HEK293 (cell line): ENCODE data around the gene KLHDC7B.

Source experiments
- ZEB2 ChIP-seq: fragments of 450-650 bp; formaldehyde crosslinking; IDR thresholded peaks from 2 replicates; pipeline ENCODE4 v1.5.1; 2016; ENCODE audit warnings: missing biosample characterization, missing genetic modification characterization
- ZNF416 ChIP-seq: fragments of 450-650 bp; formaldehyde crosslinking; IDR thresholded peaks from 2 replicates; pipeline ENCODE4 v1.5.1; 2016; ENCODE audit warnings: missing biosample characterization, missing genetic modification characterization
- TF ChIP-seq, protein P1 (sequence below): fragments of 450-650 bp; formaldehyde crosslinking; IDR thresholded peaks from 2 replicates; pipeline ENCODE4 v1.5.1; 2016; ENCODE audit warnings: missing biosample characterization, missing genetic modification characterization

DNA sequence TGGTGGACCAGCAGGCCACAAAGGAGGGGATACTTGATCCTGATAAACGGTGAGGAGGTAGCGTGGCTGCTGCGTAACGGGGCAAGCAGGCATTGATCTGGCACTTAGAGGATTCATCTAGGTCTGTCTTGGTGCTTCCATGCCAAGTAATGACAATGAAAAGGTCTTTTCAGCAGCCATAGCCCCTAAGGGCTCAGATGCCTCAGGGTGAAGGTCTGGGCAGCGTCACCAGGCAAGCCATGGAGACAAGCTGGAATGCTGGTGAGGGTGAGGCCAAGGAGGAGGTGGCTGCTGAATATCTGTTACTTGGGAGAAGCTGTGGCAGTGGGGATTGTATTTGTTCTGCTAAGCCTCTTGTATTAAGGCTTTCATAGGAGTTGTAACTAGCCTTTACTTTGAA, 41.7 kb downstream of the KLHDC7B start:
- TF ChIP-seq, protein P1, sequence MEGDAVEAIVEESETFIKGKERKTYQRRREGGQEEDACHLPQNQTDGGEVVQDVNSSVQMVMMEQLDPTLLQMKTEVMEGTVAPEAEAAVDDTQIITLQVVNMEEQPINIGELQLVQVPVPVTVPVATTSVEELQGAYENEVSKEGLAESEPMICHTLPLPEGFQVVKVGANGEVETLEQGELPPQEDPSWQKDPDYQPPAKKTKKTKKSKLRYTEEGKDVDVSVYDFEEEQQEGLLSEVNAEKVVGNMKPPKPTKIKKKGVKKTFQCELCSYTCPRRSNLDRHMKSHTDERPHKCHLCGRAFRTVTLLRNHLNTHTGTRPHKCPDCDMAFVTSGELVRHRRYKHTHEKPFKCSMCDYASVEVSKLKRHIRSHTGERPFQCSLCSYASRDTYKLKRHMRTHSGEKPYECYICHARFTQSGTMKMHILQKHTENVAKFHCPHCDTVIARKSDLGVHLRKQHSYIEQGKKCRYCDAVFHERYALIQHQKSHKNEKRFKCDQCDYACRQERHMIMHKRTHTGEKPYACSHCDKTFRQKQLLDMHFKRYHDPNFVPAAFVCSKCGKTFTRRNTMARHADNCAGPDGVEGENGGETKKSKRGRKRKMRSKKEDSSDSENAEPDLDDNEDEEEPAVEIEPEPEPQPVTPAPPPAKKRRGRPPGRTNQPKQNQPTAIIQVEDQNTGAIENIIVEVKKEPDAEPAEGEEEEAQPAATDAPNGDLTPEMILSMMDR: no peak
- TF ChIP-seq ZNF416: no peak
- no peak for TF ChIP-seq ZEB2 (tag by site-specific recombination)
